PFSK-1 (cell line): ENCODE data around the gene RPRD1B.

ENCODE experiments used
- FOXP2 ChIP-seq: optimal IDR thresholded peaks from 2 replicates; pipeline ENCODE3; 2011; ENCODE audit warnings: borderline replicate concordance, control low read depth, inconsistent platforms; ENCODE audit not compliant: insufficient read depth; ENCODE audit errors: extremely low read length, extremely low read depth
- POLR2AphosphoS5 ChIP-seq: IDR thresholded peaks from 2 replicates; pipeline ENCODE4 v1.6.1; 2012; ENCODE audit warnings: low read depth, mild to moderate bottlenecking, control low read depth, low read length, moderate library complexity
- REST ChIP-seq, 2 experiments: IDR thresholded peaks; 2 replicates each; pipeline versions ENCODE4 v1.6.1 to v1.8.0; 2011 to 2012; ENCODE audit warnings: low read depth in 2 of 2, low read length in 2 of 2, control low read depth in 1 of 2, inconsistent platforms in 1 of 2, mild to moderate bottlenecking in 1 of 2, moderate library complexity in 1 of 2; ENCODE audit not compliant: insufficient read depth in 1 of 2
- SIN3A ChIP-seq: IDR thresholded peaks from 2 replicates; pipeline ENCODE4 v1.6.1; 2012; ENCODE audit warnings: mild to moderate bottlenecking, low read length, moderate library complexity, borderline replicate concordance; ENCODE audit not compliant: insufficient read depth
- TAF1 ChIP-seq: IDR thresholded peaks from 2 replicates; pipeline ENCODE4 v1.6.1; 2012; ENCODE audit warnings: low read length, control low read depth, borderline replicate concordance; ENCODE audit not compliant: insufficient read depth

RPRD1B gene

GRCh38 chr20:38001173-38001875 is 32.2 kb upstream of the RPRD1B start:
- TF ChIP-seq SIN3A: no peak
- TF ChIP-seq FOXP2: no peak
- TF ChIP-seq REST (IDR thresholded peaks at IDR 0.05; ENCODE audit: insufficient read depth in 1 of 2, low read depth in 2 of 2, low read length in 2 of 2): no peak
- TF ChIP-seq POLR2AphosphoS5: no peak
- TF ChIP-seq TAF1: no peak

GRCh38 chr20:38001981-38002380 is 31.6 kb upstream of the RPRD1B start:
- TF ChIP-seq TAF1: no peak
- no peak for TF ChIP-seq REST (IDR thresholded peaks at IDR 0.05; ENCODE audit: insufficient read depth in 1 of 2, low read depth in 2 of 2, low read length in 2 of 2)
- TF ChIP-seq POLR2AphosphoS5: no peak
- no peak for TF ChIP-seq SIN3A
- no peak for TF ChIP-seq FOXP2

GRCh38 chr20:38002422-38002821 is 31.1 kb upstream of the RPRD1B start:
- no peak for TF ChIP-seq FOXP2
- TF ChIP-seq SIN3A: no peak
- no peak for TF ChIP-seq POLR2AphosphoS5
- no peak for TF ChIP-seq TAF1
- no peak for TF ChIP-seq REST (IDR thresholded peaks at IDR 0.05; ENCODE audit: insufficient read depth in 1 of 2, low read depth in 2 of 2, low read length in 2 of 2)

GRCh38 chr20:38004416-38004815 is 29.1 kb upstream of the RPRD1B start:
- no peak for TF ChIP-seq REST (IDR thresholded peaks at IDR 0.05; ENCODE audit: insufficient read depth in 1 of 2, low read depth in 2 of 2, low read length in 2 of 2)
- TF ChIP-seq FOXP2: no peak
- no peak for TF ChIP-seq TAF1
- no peak for TF ChIP-seq POLR2AphosphoS5
- TF ChIP-seq SIN3A: no peak
